Activated gamma-delta T cell treated with Interleukin-2 at 50 U/mL for 16 hours (primary cell): Measurements from ENCODE around the gene RHOU.
"Not testable (repeated sequence)": the region's sequence is repeated elsewhere in the genome, so short reads cannot be mapped to it uniquely, and the experiment has no call there.

Experiments
- DNase-seq: peaks from one replicate; pipeline ENCODE4 v3.0.0-alpha.2; 2020

RHOU gene

DNA sequence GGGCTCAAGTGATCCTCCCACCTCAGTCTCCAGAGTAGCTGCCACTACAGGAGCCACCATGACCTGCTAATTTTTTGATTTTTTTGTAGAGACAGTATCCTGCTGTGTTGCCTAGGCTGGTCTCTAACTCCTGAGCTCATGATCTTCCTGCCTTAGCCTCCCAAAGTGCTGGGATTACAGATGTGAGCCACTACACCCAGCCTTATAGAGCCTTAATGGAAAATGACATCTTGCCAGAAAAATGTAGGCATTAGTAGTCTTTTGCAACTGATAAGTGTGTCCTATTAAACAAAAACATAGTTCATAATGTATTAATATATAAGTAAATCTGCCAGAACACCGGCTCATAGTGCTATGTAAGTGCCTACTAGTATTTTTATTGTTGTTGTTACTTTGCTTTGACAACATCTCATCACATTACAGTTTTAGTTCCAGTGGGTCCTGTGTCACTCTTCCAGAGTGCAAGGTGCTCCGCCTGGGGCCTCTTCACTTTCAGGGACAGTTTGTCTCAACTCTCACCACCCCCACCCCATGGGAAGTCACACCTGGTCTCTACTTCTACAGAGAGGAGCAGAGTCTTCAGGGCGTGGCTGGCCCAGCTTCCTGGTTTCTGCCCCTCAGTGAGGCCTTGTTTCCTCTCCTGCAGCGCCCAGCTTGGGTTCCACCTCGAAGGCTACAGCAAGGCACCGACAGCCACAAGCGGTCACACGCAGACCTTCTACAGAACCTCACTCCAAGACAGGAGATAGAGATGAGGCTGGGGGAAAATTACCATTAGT lies 30.1 kb downstream of the RHOU start:
- DNase-seq: peak; percentile 21

DNA sequence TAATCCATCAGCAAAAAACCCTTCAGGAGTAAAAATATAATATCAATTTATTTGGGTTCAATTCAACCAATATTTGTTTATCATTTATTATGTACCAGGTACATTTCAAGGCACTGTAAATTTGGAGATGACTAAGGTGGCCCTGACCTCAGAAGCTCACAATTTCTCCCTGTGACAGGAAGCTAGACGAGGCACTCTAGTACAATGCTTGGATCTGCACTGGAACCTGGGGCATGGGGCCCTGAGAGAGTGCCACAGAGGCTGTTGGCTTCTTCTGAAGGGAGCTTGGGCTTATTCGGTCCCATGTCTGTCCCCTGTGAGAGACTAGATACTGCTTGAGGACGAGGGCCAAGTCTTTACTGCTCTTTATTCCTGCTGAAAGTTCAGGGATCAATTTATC lies 31.5 kb downstream of the RHOU start:
- DNase-seq: no peak

DNA sequence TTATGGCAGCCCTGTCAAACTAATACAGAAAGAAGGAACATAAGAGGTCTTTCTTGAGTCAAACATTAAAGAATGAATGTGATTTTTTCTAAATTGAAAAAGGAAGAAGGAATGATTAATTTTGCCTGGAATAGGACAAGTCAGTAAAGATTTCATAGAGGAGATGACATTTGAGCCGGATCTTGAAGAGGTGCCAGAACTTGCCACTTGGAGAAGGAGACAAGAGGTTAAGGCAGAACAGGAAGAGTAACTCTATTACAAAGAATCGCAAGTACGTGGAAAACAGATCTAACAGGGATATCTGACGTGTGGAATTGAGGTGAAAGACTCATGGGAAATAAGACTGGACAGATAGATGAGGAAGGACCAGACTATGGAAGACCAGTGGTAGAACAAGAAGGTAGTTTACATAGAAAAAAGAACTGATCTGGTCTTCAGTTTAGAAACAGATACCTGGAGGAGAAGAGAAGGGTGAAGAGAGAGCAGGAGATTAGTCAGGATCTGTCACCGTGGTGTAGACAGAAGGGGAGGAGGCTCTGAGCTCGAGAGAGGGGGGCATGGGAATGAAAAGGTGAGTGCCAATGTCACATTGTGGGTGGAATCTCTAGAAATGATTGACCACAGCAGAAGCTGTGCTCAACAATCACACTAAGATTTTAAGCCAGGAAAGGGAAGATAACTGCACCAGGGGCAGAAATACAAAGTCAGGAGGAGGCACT lies 32.5 kb downstream of the RHOU start:
- no peak for DNase-seq

GRCh38 chr1:228768355-228769000 lies 33.2 kb downstream of the RHOU start:
- no peak for DNase-seq

GRCh38 chr1:228770779-228771223 lies 35.5 kb downstream of the RHOU start:
- no peak for DNase-seq

- no peak for DNase-seq
Measured at GRCh38 chr1:228772516-228773212, 37.4 kb downstream of the RHOU start.

- not testable (repeated sequence) for DNase-seq
Measured at GRCh38 chr1:228775946-228776345, 40.7 kb downstream of the RHOU start.

GRCh38 chr1:228776449-228776848 lies 41.2 kb downstream of the RHOU start:
- no peak for DNase-seq

DNA sequence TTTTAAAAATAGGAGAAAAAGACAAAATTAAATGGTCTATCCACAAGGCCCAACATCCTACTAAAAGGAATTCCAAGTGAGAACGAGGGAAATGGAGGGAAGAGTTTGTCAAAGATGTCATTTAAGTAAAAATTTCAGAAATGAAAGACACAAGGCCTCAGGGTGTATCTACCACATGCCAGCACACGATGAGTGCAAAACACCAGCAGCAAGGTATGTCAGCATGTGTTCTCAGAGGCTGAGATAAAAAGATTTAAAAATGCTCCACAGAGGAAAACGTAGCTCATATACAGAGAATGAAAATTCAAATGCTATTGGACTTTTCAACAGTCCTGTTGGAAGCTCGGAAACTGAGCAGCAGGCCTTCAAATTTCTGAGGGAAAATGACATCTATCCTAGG lies 42.0 kb downstream of the RHOU start:
- no peak for DNase-seq

DNA sequence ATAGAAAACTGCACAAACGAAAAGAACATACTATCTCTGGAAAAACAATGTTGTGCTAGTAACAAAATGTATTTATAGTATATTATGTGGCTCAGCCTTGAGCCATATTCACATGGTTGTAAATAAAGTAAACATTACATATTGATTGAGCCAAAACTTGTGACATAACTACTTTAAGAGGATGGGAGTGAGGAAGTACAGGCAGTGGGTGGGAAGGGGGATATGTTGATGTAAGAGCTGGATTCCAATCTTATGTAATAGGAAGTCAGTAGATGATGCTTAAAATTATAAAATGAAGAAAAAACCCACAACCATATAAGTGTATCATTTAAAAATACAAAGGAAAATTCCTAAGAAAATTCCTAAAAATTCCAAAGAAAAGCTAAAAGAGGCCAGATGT lies 42.7 kb downstream of the RHOU start:
- no peak for DNase-seq

- no peak for DNase-seq
Measured at GRCh38 chr1:228778466-228778865, 43.2 kb downstream of the RHOU start.

- DNase-seq: no peak
Measured at GRCh38 chr1:228778961-228779360, 43.7 kb downstream of the RHOU start.

DNA sequence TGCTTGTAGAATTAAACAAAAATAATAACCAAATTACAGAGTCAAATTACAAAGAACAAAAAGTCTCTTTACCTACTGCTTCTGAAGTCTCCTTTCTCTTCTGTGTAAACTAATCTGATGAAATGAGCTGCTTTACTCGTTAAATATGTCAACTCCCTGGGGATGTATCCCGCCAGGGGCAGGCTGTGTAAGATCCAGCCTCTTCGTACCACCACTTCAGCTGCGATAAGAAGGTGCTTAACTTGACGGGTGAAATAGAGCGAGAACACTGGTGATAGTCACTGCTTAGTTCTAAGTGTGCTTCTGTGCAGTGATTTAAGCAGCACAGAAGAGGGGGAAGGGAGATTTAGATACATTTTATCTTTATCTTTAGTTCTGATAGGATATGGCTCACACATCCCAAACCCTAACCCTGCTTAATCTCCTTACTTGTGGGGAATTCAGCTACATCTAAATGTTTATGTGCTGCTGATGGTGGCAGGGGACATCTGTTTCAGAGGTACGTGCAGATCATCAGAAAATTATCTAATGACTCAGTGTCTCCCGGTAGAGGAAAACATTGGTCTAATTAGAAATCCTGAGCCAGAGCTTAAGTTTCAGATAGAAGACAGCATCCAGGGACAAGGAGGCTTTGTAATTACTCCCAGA lies 46.0 kb downstream of the RHOU start:
- DNase-seq: no peak

DNA sequence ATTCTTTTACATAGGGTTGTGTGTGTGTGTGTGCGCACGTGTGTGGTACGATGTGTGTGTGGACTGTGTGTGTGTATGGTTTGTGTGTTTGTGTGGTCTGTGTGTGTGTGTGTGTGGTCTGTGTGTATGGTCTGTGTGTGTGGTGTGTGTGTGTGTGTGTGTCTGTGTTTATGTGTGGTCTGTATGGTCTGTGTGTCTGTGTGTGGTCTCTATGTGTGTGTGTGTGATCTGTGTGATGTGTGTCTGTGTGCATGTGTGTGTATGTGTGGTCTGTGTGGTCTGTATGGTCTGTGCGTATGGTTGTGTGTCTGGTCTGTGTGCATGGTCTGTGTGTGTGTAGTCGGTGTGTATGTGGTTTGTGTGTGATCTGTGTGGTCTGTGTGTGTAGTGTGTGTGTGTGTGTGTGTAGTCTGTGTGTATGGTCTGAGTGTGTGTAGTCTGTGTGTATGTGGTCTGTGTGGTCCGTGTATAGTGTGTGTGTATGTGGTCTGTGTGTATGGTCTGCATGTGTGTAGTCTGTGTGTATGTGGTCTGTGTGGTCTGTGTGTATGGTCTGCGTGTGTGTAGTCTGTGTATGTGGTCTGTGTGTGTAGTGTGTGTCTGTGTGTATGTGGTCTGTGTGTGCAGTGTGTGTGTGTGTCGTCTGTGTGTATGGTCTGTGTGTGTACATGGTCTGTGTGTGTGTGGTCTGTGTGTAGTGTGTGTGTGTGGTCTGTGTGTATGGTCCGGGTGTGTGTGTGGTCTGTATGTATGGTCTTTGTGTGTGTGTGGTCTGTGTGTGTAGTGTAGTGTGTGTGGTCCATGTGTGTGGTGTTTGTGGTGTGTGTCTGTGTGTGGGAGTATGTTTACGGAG lies 46.8 kb downstream of the RHOU start:
- no peak for DNase-seq

- DNase-seq: no peak
Measured at GRCh38 chr1:228782662-228783417, 47.6 kb downstream of the RHOU start.

DNA sequence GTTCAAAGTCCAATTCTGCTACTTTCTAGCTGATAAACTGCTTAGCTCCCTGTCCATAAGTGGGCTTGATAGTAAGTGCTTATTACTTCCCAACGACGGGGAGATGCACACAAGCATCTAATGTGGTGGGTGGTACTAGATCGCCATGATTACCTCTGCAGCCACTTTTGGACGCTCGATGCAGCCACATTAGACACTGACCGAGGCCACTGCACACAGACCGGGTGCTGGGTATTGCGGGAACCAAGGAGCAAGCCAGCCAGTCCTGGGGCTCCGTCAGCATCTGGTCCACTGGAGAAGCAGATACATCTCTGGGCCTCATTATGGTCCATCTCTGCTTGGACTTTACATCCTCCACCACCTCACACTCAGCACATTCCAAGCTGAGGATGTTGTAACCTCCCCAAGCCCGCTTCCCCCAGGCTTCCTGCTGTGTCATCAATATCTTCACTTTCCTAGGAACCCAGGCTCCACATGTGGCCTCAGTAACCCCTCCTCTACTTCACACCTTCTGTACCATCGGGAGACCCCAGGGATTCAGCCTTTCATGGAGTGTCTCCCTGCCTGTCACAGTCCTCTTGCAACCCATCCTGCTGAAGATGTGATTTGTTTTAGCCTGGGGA lies 48.2 kb downstream of the RHOU start:
- no peak for DNase-seq

DNA sequence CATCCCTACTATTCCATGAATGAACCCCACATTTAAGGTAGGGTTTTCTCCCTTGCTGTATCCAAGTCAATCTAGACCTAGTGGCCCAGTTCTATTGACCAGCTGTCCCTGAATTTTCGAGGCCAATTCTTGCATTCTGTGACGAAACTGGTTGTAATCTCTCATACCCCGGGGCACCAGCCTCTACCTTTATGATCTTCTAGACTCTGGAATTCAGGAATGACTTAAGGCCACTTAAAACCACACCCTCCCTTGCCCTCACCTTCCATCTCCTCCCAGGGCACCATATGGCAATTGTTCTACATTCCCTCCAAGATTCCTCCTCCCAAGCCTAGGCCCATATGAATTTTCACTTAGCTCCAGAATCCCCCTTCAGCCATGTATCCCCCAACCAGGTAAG lies 48.9 kb downstream of the RHOU start:
- DNase-seq: no peak

GRCh38 chr1:228785366-228786330 lies 50.4 kb downstream of the RHOU start:
- DNase-seq: no peak
